ENCODE measurements around the gene SEC63.
"Not testable (repeated sequence)": the region's sequence is repeated elsewhere in the genome, so short reads cannot be mapped to it uniquely, and the experiment has no call there.

- TF ChIP-seq CTCF, EP300 (IDR thresholded peaks at IDR 0.05): not testable (repeated sequence)
Measured at GRCh38 chr6:107860963-107861362, 97.0 kb downstream of the SEC63 start.

All from ovary (tissue), 3 donors.